Measurements from ENCODE around the gene TMEM108.

TMEM108 gene

GRCh38 chr3:133360476-133360875, 322.3 kb downstream of the TMEM108 start:
- DNase-seq (ENCODE audit: low read depth in 2 of 2), result no peak

DNA sequence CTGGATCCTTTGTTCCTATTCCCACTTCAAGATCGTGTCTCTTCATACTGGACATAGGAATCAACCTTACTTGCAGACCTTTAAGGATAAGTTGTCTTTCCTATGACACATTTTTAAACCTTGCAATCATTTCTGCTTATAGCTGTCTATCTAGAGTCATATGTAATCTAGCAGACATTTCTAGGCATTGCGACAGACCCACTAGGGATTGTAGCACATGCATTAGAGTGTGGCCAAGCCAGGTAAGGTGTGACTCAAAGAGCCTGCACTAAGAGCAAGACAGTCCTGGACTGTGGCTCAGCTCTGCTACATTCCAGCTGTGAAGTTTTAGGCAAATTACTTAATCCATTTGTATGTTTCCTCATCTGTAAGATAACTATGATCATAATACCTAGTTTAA, 322.8 kb downstream of the TMEM108 start:
- DNase-seq (ENCODE audit: low read depth in 2 of 2), result no peak

GRCh38 chr3:133361435-133361834, 323.2 kb downstream of the TMEM108 start:
- DNase-seq (ENCODE audit: low read depth in 2 of 2), result no peak

- no peak for DNase-seq (ENCODE audit: low read depth in 2 of 2)
Measured at GRCh38 chr3:133362539-133362938, 324.3 kb downstream of the TMEM108 start.

DNA sequence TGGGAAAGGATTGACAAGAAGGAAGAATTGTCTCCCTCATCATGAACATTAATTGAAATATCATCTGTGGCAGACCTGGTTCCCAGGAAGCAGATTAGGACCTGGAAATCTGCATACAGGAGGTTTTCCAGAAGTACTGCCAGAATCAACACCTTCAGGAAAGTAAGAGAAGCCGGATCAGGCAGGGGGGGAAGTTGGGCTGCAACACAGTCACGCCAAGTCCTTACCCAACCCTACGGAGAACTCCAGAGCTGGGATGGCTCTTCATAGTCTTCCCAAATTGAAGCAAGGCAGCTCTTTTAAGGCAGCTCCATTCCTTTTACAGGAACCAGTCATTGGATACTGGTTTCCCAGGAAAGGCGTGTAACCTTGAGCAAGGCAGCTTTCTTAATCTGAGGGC, 326.5 kb downstream of the TMEM108 start:
- DNase-seq (ENCODE audit: low read depth in 2 of 2), result no peak

GRCh38 chr3:133366921-133367320, 328.7 kb downstream of the TMEM108 start:
- DNase-seq (ENCODE audit: low read depth in 2 of 2), result no peak

- DNase-seq (ENCODE audit: low read depth in 2 of 2), result no peak
Measured at GRCh38 chr3:133367403-133367802, 329.2 kb downstream of the TMEM108 start.

DNA sequence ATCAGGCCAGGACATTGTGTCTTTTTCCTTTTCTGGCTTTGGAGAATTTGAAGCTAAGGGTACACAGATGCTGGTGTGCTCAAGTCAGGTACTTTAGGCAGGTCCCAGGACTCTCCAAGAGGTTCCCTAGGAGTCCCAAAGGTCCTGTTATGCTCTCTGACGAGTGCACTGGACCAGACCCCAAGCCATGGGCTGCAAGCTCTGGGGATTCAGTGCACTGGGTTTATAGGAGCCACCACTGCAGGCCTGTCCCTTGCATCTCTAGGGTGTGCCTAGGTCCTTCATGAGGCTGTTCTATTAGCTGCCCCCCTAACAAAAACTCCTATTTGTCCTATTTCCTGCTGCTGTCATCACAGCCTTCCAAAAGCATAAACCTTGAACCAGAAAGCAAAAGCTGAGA, 329.8 kb downstream of the TMEM108 start:
- no peak for DNase-seq (ENCODE audit: low read depth in 2 of 2)

GRCh38 chr3:133368371-133369067, 330.3 kb downstream of the TMEM108 start:
- no peak for DNase-seq (ENCODE audit: low read depth in 2 of 2)

GRCh38 chr3:133369068-133369440, 330.9 kb downstream of the TMEM108 start:
- no peak for DNase-seq (ENCODE audit: low read depth in 2 of 2)

- no peak for DNase-seq (ENCODE audit: low read depth in 2 of 2)
Measured at GRCh38 chr3:133371181-133371580, 333.0 kb downstream of the TMEM108 start.

- DNase-seq (ENCODE audit: low read depth in 2 of 2), result no peak
Measured at GRCh38 chr3:133371676-133372075, 333.5 kb downstream of the TMEM108 start.

DNA sequence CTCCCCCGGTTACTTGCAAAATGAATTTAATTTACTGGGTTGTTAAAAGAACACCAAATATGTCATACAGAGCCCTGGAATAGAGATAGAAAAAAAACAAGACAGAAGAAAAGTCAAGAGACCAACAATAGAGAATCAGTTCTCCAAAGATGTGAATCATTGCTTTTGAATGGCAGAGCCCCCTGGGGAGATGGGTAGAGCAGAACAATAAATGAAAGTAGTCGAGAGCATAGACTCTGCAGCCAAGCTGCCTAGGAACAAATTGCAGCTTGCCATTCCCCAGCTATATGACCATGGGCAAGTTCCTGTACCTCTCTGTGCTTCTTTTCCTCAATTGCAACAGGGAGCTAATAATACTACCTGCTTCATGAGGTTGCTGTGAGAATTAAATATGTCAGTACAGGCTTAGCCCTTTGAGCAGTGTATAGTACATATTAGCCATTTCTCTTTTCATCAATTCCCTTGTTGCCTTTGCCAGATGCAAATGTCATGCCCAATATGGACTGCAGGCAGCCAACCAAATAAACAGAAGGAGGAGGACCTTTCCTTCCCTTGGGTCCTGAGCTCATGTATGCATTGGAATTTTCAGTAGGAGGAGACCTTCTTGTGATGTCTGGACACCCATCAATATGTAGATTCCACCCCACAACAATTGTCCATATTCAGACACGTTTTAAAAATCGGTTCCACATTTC, 336.7 kb downstream of the TMEM108 start:
- DNase-seq (ENCODE audit: low read depth in 2 of 2), result no peak

- DNase-seq (ENCODE audit: low read depth in 2 of 2), result no peak
Measured at GRCh38 chr3:133375403-133375745, 337.2 kb downstream of the TMEM108 start.

- no peak for DNase-seq (ENCODE audit: low read depth in 2 of 2)
Measured at GRCh38 chr3:133376810-133377209, 338.6 kb downstream of the TMEM108 start.

GRCh38 chr3:133377396-133377795, 339.2 kb downstream of the TMEM108 start:
- DNase-seq (ENCODE audit: low read depth in 2 of 2), result no peak

- DNase-seq (ENCODE audit: low read depth in 2 of 2), result no peak
Measured at GRCh38 chr3:133379926-133380325, 341.7 kb downstream of the TMEM108 start.

DNA sequence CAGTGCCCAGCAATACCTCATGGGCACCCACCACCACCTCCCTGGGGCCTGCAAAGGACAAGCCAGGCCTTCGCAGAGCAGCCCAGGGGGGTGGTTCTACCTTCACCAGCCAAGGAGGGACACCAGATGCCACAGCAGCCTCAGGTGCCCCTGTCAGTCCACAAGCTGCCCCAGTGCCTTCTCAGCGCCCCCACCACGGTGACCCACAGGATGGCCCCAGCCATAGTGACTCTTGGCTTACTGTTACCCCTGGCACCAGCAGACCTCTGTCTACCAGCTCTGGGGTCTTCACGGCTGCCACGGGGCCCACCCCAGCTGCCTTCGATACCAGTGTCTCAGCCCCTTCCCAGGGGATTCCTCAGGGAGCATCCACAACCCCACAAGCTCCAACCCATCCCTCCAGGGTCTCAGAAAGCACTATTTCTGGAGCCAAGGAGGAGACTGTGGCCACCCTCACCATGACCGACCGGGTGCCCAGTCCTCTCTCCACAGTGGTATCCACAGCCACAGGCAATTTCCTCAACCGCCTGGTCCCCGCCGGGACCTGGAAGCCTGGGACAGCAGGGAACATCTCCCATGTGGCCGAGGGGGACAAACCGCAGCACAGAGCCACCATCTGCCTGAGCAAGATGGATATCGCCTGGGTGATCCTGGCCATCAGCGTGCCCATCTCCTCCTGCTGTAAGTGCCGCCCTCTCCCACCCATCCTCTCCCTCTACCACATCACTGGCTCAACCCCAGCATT, 342.5 kb downstream of the TMEM108 start:
- no peak for DNase-seq (ENCODE audit: low read depth in 2 of 2)

DNA sequence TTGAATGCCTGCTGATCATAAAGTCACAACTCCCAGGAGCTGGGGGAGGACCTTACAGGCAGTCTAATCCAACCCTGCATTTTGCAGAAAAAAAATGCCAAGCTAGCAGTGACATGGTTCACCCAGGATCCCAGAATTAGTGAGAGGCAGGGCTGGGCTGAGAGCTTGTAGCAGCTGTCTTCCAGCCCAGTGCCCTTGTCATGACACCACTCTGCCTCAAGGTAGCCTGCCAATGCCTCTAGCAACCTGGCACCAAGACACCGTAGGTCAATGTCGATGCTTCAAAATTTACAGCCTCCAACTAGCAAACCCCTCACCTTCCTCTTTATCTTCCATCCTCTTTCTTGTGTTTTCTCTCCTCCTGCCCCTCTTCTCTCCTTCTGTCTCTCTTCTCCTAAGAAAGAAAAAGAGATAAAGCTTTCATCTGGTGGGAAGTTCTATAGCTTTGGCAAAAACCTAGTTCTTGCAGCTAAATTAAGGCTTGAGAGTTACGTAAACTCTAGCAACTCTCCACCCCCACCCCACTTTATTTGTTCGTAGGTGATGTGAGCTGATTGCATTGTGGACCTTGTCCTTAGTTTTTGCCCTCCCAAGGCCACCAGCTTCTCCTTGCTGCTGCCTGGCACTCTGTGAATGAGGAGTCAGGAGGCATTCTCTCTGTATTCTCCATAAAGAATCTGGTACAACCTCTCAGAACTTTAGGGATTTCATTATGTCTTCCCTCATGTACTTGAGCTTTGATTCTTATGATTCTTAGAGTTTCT, 343.3 kb downstream of the TMEM108 start:
- no peak for DNase-seq (ENCODE audit: low read depth in 2 of 2)

- DNase-seq (ENCODE audit: low read depth in 2 of 2), result no peak
Measured at GRCh38 chr3:133383175-133383574, 345.0 kb downstream of the TMEM108 start.

GRCh38 chr3:133383741-133384140, 345.6 kb downstream of the TMEM108 start:
- no peak for DNase-seq (ENCODE audit: low read depth in 2 of 2)

DNA sequence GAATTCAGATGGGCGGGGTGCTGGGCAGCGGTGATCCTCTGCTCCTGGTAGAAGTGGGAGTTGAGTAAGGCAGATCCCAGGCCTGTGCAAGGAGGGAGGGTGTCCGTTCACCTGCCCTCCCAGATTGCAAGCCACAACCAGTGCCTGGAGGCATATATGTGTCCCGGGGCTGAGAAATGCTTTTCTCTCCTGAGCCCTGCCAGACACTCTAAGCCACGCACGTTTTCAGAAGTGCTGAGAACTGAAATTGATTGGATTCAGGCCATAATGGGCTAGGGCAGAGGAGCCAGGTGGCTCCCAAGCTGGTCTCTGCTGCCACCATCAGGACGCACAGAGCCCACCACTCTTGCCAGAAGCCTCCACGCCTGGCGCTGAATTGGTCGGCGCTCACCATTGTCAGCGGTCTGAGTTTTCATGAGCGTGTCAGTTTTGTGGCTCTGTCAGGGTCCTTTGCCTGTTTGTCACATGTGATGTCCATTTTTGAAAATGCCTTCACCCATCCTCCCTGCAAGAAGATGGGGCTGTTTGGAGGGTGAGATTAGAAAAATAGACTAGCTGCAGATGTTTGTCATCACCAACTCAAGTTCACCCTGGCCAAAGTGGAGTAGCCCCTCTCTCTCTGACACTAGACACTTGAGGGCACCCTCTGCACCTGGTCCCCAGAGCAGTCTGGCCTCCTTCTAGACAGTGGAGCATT, 346.3 kb downstream of the TMEM108 start:
- no peak for DNase-seq (ENCODE audit: low read depth in 2 of 2)
